Gastroesophageal sphincter (tissue), 4 donors: Measurements from ENCODE around the gene PCDHGB3. TPM values are rescaled to one million over a fixed set of nuclear protein-coding genes. Genes with fewer than 3 reads are reported as not detected.
A peak's percentile ranks its signal among the peaks of the same experiment; 100 is the strongest.

Experiments
- ATAC-seq: fragments of 150-250 bp; one replicate; pipeline ENCODE4 v1.9.1; 2016; ENCODE audit warnings: mild to moderate bottlenecking, moderate library complexity
- H3K27ac ChIP-seq, 4 donors: fragments of 200-600 bp; sonication (generic) in 3 of 4; 1 replicate in 3 of 4; 2 replicates in 1 of 4; pipeline ENCODE4 v1.5.1; 2016 to 2019
- H3K27me3 ChIP-seq: fragments of 200-600 bp; sonication (generic); one replicate; pipeline ENCODE4 v1.5.1; 2019
- H3K36me3 ChIP-seq, 2 donors: fragments of 200-600 bp; sonication (generic); one replicate each; pipeline ENCODE4 v1.5.1; 2019; ENCODE audit warnings: control low read depth in 1 of 2
- H3K4me1 ChIP-seq, 3 donors: fragments of 200-600 bp; sonication (generic); 1 replicate in 2 of 3; 2 replicates in 1 of 3; pipeline ENCODE4 v1.5.1; 2016 to 2019; ENCODE audit warnings: control low read depth in 2 of 3
- H3K4me3 ChIP-seq, 2 donors: fragments of 200-600 bp; sonication (generic); one replicate each; pipeline ENCODE4 v1.5.1; 2019; ENCODE audit warnings: mild to moderate bottlenecking in 1 of 2, moderate library complexity in 1 of 2
- H3K9me3 ChIP-seq, 3 donors: fragments of 200-600 bp; sonication (generic); one replicate each; pipeline ENCODE4 v1.5.1; 2017 to 2019; ENCODE audit warnings: control low read depth in 2 of 3
- CTCF ChIP-seq, 4 experiments: fragments of 200-600 bp in 2 of 4; fragments of 450-650 bp in 2 of 4; sonication (generic) in 1 of 4; IDR thresholded peaks; one replicate each; pipeline ENCODE4 v1.5.1; 2017 to 2019; ENCODE audit warnings: antibody characterized with exemption in 4 of 4, mild to moderate bottlenecking in 2 of 4, moderate library complexity in 2 of 4
- EP300 ChIP-seq: sonication (generic); formaldehyde crosslinking; IDR thresholded peaks from one replicate; pipeline ENCODE4 v1.6.1; 2017; ENCODE audit warnings: antibody characterized with exemption, mild to moderate bottlenecking
- POLR2A ChIP-seq, 2 donors: fragments of 450-650 bp; IDR thresholded peaks; one replicate each; pipeline ENCODE4 v1.6.1; 2017; ENCODE audit warnings: antibody characterized with exemption in 2 of 2, mild to moderate bottlenecking in 2 of 2, moderate library complexity in 1 of 2
- POLR2AphosphoS5 ChIP-seq: sonication (generic); formaldehyde crosslinking; IDR thresholded peaks from one replicate; pipeline ENCODE4 v1.6.1; 2017; ENCODE audit warnings: antibody characterized with exemption
- WGBS, 2 donors: methylation state at CpG; one replicate each; pipeline ENCODE4 v1.1.5; 2018; ENCODE audit warnings: low coverage in 1 of 2; 5-methylcytosine and 5-hydroxymethylcytosine counted together
- total RNA-seq, 4 donors: library from RNA; depleted of rRNA; stranded (reverse); fragments of >200 nt; gene quantifications; one replicate each; pipeline ENCODE4 v1.1.0, GENCODE V29; 2016

PCDHGB3 gene
- total RNA-seq = 1 to 10 TPM; 1.5 to 10.0 (median 4.7) TPM

- WGBS, 2 donors = 20 to 23% methylated on average over 13 to 22 of the region's 32 CpGs
- no peak for TF ChIP-seq POLR2A (IDR thresholded peaks at IDR 0.05)
- TF ChIP-seq EP300 = no peak
- TF ChIP-seq CTCF (IDR thresholded peaks at IDR 0.05) = peak in 1 of 4 experiments; percentile 25
- no peak for ATAC-seq
- peaks cover 23% of the 10 kb centered on the region for H3K27me3 ChIP-seq
- H3K36me3 ChIP-seq = no peaks in the 10 kb centered on the region
- no peak within 1 kb of the TSS for H3K27ac ChIP-seq
- peaks cover 3 to 100% (median 9%) of the 10 kb centered on the region in 3 donors for H3K9me3 ChIP-seq
- H3K4me3 ChIP-seq = peak within 1 kb of the TSS in 1 of 2 donors; percentile 25
- no peaks in the 10 kb centered on the region for H3K4me1 ChIP-seq
These were observed at the start of gene PCDHGB3 for GRCh38 chr5:141369994-141370848. TSS of gene PCDHGB3 (plus strand) at chr5:141370242. CDS start at chr5:141370395, 153 bp downstream.

GRCh38 chr5:141322261-141322660 is 47.8 kb upstream of the PCDHGB3 start:
- Histone ChIP-seq H3K27me3 (no peaks in the 10 kb centered on the region), H3K27ac (no peak overlapping the region), H3K36me3 (peaks cover 0 to 28% of the 10 kb centered on the region in 2 donors), H3K4me1 (peaks cover 0 to 18% (median 0%) of the 10 kb centered on the region in 3 donors), H3K9me3 (peaks cover 2 to 44% (median 10%) of the 10 kb centered on the region in 3 donors), H3K4me3 (no peak overlapping the region)
- no peak for ATAC-seq
- TF ChIP-seq POLR2AphosphoS5 (no peak), EP300 (no peak), POLR2A (IDR thresholded peaks at IDR 0.05) (no peak)
- 87 to 89% methylated on average over 3 of the region's 3 CpGs for WGBS, 2 donors

GRCh38 chr5:141326088-141326854 is 43.8 kb upstream of the PCDHGB3 start:
- H3K27ac ChIP-seq = peak overlapping the region; percentile 40 to 74 (median 62)
- H3K27me3 ChIP-seq = peaks cover 8% of the 10 kb centered on the region
- TF ChIP-seq POLR2AphosphoS5 = peak; percentile 37
- TF ChIP-seq POLR2A (IDR thresholded peaks at IDR 0.05) = peak in 1 of 2 donors; percentile 16
- TF ChIP-seq CTCF (IDR thresholded peaks at IDR 0.05) = peak; percentile 20 to 66 (median 40)
- no peak for TF ChIP-seq EP300
- 12 to 23% methylated on average over 13 to 27 of the region's 27 CpGs for WGBS, 2 donors
- ATAC-seq = peak; percentile 73
- H3K4me1 ChIP-seq = peaks cover 0 to 9% (median 0%) of the 10 kb centered on the region in 3 donors
- H3K4me3 ChIP-seq = peak overlapping the region; percentile 40 to 46
- H3K9me3 ChIP-seq = peaks cover 0 to 50% (median 0%) of the 10 kb centered on the region in 3 donors
- peaks cover 0 to 8% of the 10 kb centered on the region in 2 donors for H3K36me3 ChIP-seq

- no peak overlapping the region for H3K4me3 ChIP-seq
- ATAC-seq = no peak
- no peak for TF ChIP-seq POLR2AphosphoS5
- no peak for TF ChIP-seq EP300
- TF ChIP-seq POLR2A (IDR thresholded peaks at IDR 0.05) = no peak
- TF ChIP-seq CTCF (IDR thresholded peaks at IDR 0.05) = no peak
- H3K9me3 ChIP-seq = peaks cover 0 to 66% (median 0%) of the 10 kb centered on the region in 3 donors
- H3K27me3 ChIP-seq = peaks cover 21% of the 10 kb centered on the region
- H3K36me3 ChIP-seq = peaks cover 0 to 8% of the 10 kb centered on the region in 2 donors
- H3K27ac ChIP-seq = no peak overlapping the region
- peaks cover 0 to 7% (median 0%) of the 10 kb centered on the region in 3 donors for H3K4me1 ChIP-seq
- 81% methylated on average over 6 of the region's 8 CpGs; no CpG with 5 or more reads in 1 of the 2 donors for WGBS, 2 donors
These were observed 41.8 kb upstream of the PCDHGB3 start for GRCh38 chr5:141328231-141328630.
